NCI-H2196 treated with DMSO at 0.1 percent for 48 hours (cell line): Measurements from ENCODE around the gene HAP1.

Experiments
- DNase-seq: peaks from one replicate; lab custom pipeline; 2025; ENCODE audit not compliant: unreplicated experiment; lab: John Stamatoyannopoulos, UW

The HAP1 gene

GRCh38 chr17:41766135-41766534 is 31.7 kb upstream of the HAP1 start:
- no peak for DNase-seq

- no peak for DNase-seq
These were observed 28.9 kb upstream of the HAP1 start for GRCh38 chr17:41763327-41763726.

- DNase-seq: no peak
These were observed 28.4 kb upstream of the HAP1 start for GRCh38 chr17:41762841-41763240.

DNA sequence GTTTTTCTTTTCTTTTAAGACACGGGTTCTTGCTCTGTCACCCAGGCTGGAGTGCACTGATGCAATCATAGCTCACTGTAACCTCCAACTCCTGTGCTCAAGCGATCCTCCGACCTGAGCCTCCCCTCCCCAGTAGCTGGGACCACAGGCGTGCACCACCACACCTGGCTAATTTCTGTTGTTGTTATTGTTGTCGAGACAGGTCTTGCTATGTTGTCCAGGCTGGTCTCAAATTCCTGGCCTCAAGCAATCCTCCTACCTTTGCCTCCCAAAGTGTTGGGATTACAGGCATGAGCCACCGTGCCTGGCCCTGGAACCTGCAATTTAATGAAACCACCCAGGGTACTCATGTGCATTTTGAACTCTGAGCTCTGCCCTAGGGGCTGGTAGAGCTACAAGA is 27.9 kb upstream of the HAP1 start:
- no peak for DNase-seq

GRCh38 chr17:41760878-41761277 is 26.4 kb upstream of the HAP1 start:
- no peak for DNase-seq

DNA sequence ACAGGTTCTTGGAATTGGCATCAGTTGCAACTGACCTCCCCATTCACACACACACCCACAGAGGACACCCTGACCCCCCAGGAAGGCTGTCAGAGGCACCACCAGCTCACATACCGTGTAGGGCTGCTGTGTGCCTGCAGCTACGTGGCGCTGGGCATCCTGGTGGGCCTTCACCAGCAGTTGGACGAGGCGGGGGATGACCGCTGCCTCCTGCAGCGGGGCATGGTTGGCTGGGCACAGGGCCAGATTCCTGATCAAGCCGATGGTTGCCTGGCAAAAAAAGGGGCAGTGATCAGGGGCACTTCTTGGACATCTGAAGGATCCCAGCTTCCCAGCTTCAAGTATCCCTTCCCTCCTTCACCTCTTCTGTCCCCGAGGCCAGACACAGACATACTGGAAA is 24.2 kb upstream of the HAP1 start:
- DNase-seq: no peak

- DNase-seq: no peak
These were observed 19.6 kb upstream of the HAP1 start for GRCh38 chr17:41754066-41754465.

DNA sequence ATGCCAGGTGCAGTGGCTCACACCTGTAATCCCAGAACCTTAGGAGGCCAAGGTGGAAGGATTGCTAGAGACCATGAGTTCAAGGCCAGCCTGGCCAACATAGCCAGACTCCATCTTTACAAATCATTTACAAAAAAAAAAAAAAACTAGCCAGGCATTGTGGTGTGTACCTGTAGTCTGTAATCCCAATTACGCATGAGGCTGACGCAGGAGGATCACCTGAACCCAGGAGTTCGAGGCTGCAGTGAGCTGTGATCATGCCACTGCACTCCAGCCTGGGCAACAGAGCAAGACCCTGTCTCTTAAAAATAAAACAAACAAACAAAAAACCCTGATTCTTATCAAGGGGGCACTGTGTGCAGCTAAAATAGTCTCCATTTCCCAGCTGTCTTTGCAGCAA is 16.8 kb upstream of the HAP1 start:
- no peak for DNase-seq

GRCh38 chr17:41750862-41751261 is 16.4 kb upstream of the HAP1 start:
- DNase-seq: no peak

- DNase-seq: no peak
These were observed 13.8 kb upstream of the HAP1 start for GRCh38 chr17:41748275-41748674.

DNA sequence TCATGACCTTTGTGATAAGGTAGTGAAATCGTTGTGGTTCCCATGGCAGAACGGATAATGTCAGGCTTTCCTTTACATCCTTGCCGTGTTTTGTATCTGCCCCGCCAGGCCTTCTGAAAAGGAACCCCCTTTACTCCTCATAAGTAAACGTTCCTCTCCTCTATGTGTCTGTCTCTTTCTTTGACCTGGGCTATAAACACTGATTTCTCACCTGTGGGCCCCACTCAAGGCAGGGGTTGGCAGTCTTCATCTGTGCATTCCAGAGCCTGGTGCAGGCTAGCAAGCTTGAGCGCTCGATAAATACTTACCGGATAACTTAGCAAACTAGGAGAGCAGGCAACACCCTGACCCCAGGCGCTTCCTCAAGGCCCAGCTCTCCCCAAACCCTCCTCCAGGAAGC is 7.3 kb upstream of the HAP1 start:
- DNase-seq: no peak

GRCh38 chr17:41740506-41740905 is 6.1 kb upstream of the HAP1 start:
- DNase-seq: no peak

GRCh38 chr17:41739661-41740352 is 5.4 kb upstream of the HAP1 start:
- no peak for DNase-seq

GRCh38 chr17:41738801-41739112 is 4.3 kb upstream of the HAP1 start:
- no peak for DNase-seq

- DNase-seq: no peak
These were observed 3.8 kb upstream of the HAP1 start for GRCh38 chr17:41738077-41738800.

GRCh38 chr17:41737680-41738023 is 3.2 kb upstream of the HAP1 start:
- no peak for DNase-seq

GRCh38 chr17:41736983-41737679 is 2.7 kb upstream of the HAP1 start:
- DNase-seq: no peak

DNA sequence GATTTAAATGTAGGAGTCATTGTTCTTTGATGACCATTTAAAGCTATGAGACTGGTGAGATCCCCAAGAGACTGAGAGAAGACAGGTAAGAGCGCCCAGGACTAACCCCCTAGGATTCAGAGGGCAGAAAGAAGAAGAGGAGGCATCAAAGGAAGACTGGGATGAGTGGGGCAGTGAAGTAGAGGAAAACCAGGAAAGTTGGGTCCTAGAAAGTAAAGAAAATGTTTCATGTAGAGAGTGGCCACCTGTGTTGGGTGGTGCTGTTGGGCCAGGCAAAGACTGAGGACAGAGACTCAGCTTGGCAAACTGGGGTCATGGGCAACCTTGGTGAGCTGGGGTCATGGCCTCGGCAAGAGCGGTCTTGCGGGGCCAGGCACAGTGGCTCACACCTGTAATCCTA is 1.3 kb upstream of the HAP1 start:
- no peak for DNase-seq

GRCh38 chr17:41734949-41735313 is 488 bp upstream of the HAP1 start:
- DNase-seq: no peak

GRCh38 chr17:41733348-41734138 is 900 bp downstream of the HAP1 start:
- DNase-seq: no peak

DNA sequence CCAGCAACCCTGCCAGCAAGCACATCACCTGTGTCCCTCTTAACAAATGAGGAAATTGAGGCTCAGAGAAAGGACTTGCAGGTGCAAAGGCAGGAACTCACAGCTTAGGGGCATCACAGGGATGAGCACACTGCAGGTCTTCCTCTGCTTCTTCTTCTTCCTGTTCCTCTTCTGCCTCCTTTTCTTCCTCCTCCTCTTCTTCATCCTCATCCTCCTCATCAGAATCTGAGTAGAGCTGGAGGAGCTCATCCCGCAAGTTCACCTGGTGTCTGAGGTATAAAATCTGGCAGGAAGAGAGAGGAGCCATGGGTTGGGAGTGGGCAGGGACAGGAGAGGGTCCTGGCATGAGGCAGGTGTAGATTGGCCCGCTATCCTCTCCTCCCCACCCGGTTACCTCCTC is 2.6 kb downstream of the HAP1 start:
- DNase-seq: no peak

GRCh38 chr17:41730479-41730878 is 4.0 kb downstream of the HAP1 start:
- DNase-seq: no peak
